ENCODE measurements around the gene SCG5.

- TF ChIP-seq EGR1 (IDR thresholded peaks at IDR 0.05; ENCODE audit: low read depth in 2 of 2) (no peak), ZBTB33 (IDR thresholded peaks at IDR 0.05) (no peak), TAF1 (conservative IDR thresholded peaks at IDR 0.05) (no peak), HNF4G (IDR thresholded peaks at IDR 0.05) (peak; percentile 38), SP1 (IDR thresholded peaks at IDR 0.05) (peak; percentile 30), JUND (IDR thresholded peaks at IDR 0.05) (no peak), MAX (IDR thresholded peaks at IDR 0.05) (no peak), REST (IDR thresholded peaks at IDR 0.05) (no peak), FOXA2 (IDR thresholded peaks at IDR 0.05) (no peak), GABPA (IDR thresholded peaks at IDR 0.05 in 1 of 2, conservative IDR thresholded peaks at IDR 0.05 in 1 of 2) (no peak), RAD21 (IDR thresholded peaks at IDR 0.05) (peak; percentile 52 to 67)
- TF ChIP-seq, protein P1, sequence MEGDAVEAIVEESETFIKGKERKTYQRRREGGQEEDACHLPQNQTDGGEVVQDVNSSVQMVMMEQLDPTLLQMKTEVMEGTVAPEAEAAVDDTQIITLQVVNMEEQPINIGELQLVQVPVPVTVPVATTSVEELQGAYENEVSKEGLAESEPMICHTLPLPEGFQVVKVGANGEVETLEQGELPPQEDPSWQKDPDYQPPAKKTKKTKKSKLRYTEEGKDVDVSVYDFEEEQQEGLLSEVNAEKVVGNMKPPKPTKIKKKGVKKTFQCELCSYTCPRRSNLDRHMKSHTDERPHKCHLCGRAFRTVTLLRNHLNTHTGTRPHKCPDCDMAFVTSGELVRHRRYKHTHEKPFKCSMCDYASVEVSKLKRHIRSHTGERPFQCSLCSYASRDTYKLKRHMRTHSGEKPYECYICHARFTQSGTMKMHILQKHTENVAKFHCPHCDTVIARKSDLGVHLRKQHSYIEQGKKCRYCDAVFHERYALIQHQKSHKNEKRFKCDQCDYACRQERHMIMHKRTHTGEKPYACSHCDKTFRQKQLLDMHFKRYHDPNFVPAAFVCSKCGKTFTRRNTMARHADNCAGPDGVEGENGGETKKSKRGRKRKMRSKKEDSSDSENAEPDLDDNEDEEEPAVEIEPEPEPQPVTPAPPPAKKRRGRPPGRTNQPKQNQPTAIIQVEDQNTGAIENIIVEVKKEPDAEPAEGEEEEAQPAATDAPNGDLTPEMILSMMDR (IDR thresholded peaks at IDR 0.05; ENCODE audit: low read depth, low read length, missing input control), result peak; percentile 32
- TF ChIP-seq, protein P2, sequence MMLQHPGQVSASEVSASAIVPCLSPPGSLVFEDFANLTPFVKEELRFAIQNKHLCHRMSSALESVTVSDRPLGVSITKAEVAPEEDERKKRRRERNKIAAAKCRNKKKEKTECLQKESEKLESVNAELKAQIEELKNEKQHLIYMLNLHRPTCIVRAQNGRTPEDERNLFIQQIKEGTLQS (IDR thresholded peaks at IDR 0.05), result no peak
These were observed 7.8 kb downstream of the SCG5 start for GRCh38 chr15:32649342-32649741.

Measured in liver (tissue), 3 donors.